WTC11 (cell line): Measurements from ENCODE around the gene PPP6C. TPM values are rescaled to one million over a fixed set of nuclear protein-coding genes. Genes with fewer than 3 reads are reported as not detected.
A peak's percentile ranks its signal among the peaks of the same experiment; 100 is the strongest.
"Not testable (repeated sequence)": the region's sequence is repeated elsewhere in the genome, so short reads cannot be mapped to it uniquely, and the experiment has no call there.

Experiments used
- ATAC-seq: fragments of 200-7000 bp; cut with Tn5 transposase; 2 replicates; pipeline ENCODE4 v1.10.0; 2021; ENCODE audit warnings: mild to moderate bottlenecking, moderate library complexity
- CTCF ChIA-PET: fragments of 300-600 bp; sonication (Branson Sonifier 250); formaldehyde crosslinking; loops from one replicate; lab custom pipeline; 2021; ENCODE audit warnings: antibody characterized with exemption; lab: Charles Lee
- POLR2A ChIA-PET: fragments of 350-600 bp; sonication (Branson Sonifier 250); formaldehyde crosslinking; loops from one replicate; lab custom pipeline; 2021; ENCODE audit warnings: antibody characterized with exemption; lab: Charles Lee
- DNase-seq: peaks from one replicate; pipeline ENCODE4 v3.0.0; 2021; ENCODE audit warnings: low spot score
- H3K27ac Mint-ChIP-seq: 2 replicates; pipeline ENCODE4 v1.8.0; 2021; ENCODE audit warnings: mixed read lengths
- H3K27me3 Mint-ChIP-seq: 2 replicates; pipeline ENCODE4 v1.8.0; 2021; ENCODE audit warnings: low read depth, mild to moderate bottlenecking, moderate library complexity, mixed read lengths
- H3K36me3 Mint-ChIP-seq: 2 replicates; pipeline ENCODE4 v1.8.0; 2021; ENCODE audit warnings: mixed read lengths
- H3K4me1 Mint-ChIP-seq: 2 replicates; pipeline ENCODE4 v1.8.0; 2022; ENCODE audit warnings: mixed read lengths
- H3K4me3 Mint-ChIP-seq: 2 replicates; pipeline ENCODE4 v1.8.0; 2021; ENCODE audit warnings: mild to moderate bottlenecking, moderate library complexity, mixed read lengths
- H3K9me3 Mint-ChIP-seq: 2 replicates; pipeline ENCODE4 v1.8.0; 2021; ENCODE audit warnings: mixed read lengths
- ATF1 ChIP-seq: sonication (generic); formaldehyde crosslinking; IDR thresholded peaks from 2 replicates; pipeline ENCODE4 v1.8.1; 2023; ENCODE audit warnings: mild to moderate bottlenecking, moderate library complexity, missing genetic modification reagents
- ATF6 ChIP-seq: sonication (generic); formaldehyde crosslinking; IDR thresholded peaks from 2 replicates; pipeline ENCODE4 v1.8.1; 2023; ENCODE audit warnings: mild to moderate bottlenecking, missing genetic modification reagents
- CBFB ChIP-seq: sonication (generic); formaldehyde crosslinking; IDR thresholded peaks from 2 replicates; pipeline ENCODE4 v1.8.1; 2022; ENCODE audit warnings: mild to moderate bottlenecking, low read depth, missing genetic modification reagents
- CDX4 ChIP-seq: fragments of 250-450 bp; sonication (Bioruptor Pico); IDR thresholded peaks from 2 replicates; pipeline ENCODE4 v1.9.0; 2021; ENCODE audit warnings: moderate library complexity, mild to moderate bottlenecking, inconsistent platforms, borderline replicate concordance
- FOXP4 ChIP-seq: sonication (generic); formaldehyde crosslinking; IDR thresholded peaks from 2 replicates; pipeline ENCODE4 v1.8.0; 2022; ENCODE audit warnings: mild to moderate bottlenecking, missing genetic modification reagents
- GABPB1 ChIP-seq: sonication (generic); formaldehyde crosslinking; IDR thresholded peaks from 2 replicates; pipeline ENCODE4 v1.8.1; 2023; ENCODE audit warnings: mild to moderate bottlenecking, missing genetic modification reagents
- HMGA2 ChIP-seq: fragments of 250-450 bp; sonication (Bioruptor Pico); IDR thresholded peaks from 2 replicates; pipeline ENCODE4 v1.4.0; 2021; ENCODE audit warnings: mild to moderate bottlenecking, moderate library complexity
- NFE2L1 ChIP-seq: sonication (generic); formaldehyde crosslinking; IDR thresholded peaks from 2 replicates; pipeline ENCODE4 v1.8.1; 2023; ENCODE audit warnings: missing genetic modification reagents
- NFYB ChIP-seq: sonication (generic); formaldehyde crosslinking; conservative IDR thresholded peaks from 2 replicates; pipeline ENCODE4 v1.8.0; 2022; ENCODE audit warnings: low read depth, missing genetic modification reagents
- PRDM15 ChIP-seq: sonication (generic); formaldehyde crosslinking; IDR thresholded peaks from 2 replicates; pipeline ENCODE4 v1.8.0; 2022; ENCODE audit warnings: missing genetic modification reagents
- SMAD4 ChIP-seq: sonication (generic); formaldehyde crosslinking; IDR thresholded peaks from 2 replicates; pipeline ENCODE4 v1.8.0; 2022; ENCODE audit warnings: mild to moderate bottlenecking, missing genetic modification reagents
- USF2 ChIP-seq: sonication (generic); formaldehyde crosslinking; IDR thresholded peaks from 2 replicates; pipeline ENCODE4 v1.8.1; 2023; ENCODE audit warnings: mild to moderate bottlenecking, missing genetic modification reagents, moderate library complexity
- ZBTB21 ChIP-seq: sonication (generic); formaldehyde crosslinking; IDR thresholded peaks from 2 replicates; pipeline ENCODE4 v1.8.1; 2023; ENCODE audit warnings: mild to moderate bottlenecking, missing genetic modification reagents, borderline replicate concordance
- ZNF121 ChIP-seq: sonication (generic); formaldehyde crosslinking; IDR thresholded peaks from 2 replicates; pipeline ENCODE4 v1.8.0; 2023; ENCODE audit warnings: missing genetic modification reagents
- ZNF317 ChIP-seq: sonication (generic); formaldehyde crosslinking; IDR thresholded peaks from 2 replicates; pipeline ENCODE4 v1.8.1; 2023; ENCODE audit warnings: low read depth, mild to moderate bottlenecking, moderate library complexity, missing genetic modification reagents, borderline replicate concordance
- ZNF512 ChIP-seq: sonication (generic); formaldehyde crosslinking; IDR thresholded peaks from 2 replicates; pipeline ENCODE4 v1.8.1; 2022; ENCODE audit warnings: missing genetic modification reagents, borderline replicate concordance
- total RNA-seq: library from RNA; stranded (reverse); gene quantifications from 3 replicates; pipeline ENCODE4 v1.2.3, GENCODE V29; 2021

The PPP6C gene
- total RNA-seq, 1 experiment from 2014 or later: 40.9 TPM

GRCh38 chr9:125227761-125228160 lies 38.2 kb upstream of the PPP6C start:
- H3K27me3 Mint-ChIP-seq: no peaks in the 10 kb centered on the region
- no peaks in the 10 kb centered on the region for H3K9me3 Mint-ChIP-seq
- ATAC-seq (no peak), DNase-seq (no peak)
- ChIA-PET POLR2A (no interaction called here), CTCF (interaction anchor here (1.5 kb wide), 1 partner anchor 27 kb away, joined by 3 read pairs; no protein-coding TSS in a partner anchor)
- no peak overlapping the region for H3K27ac Mint-ChIP-seq
- no peak overlapping the region for H3K4me3 Mint-ChIP-seq
- peaks cover 6% of the 10 kb centered on the region for H3K36me3 Mint-ChIP-seq
- TF ChIP-seq CDX4: no peak
- TF ChIP-seq HMGA2 (CRISPR knock-in tag): no peak
- no peaks in the 10 kb centered on the region for H3K4me1 Mint-ChIP-seq

- TF ChIP-seq ZNF121: peak; percentile 64
- TF ChIP-seq, all 79 proteins: peak for 1; not testable (repeated sequence) for 78
These were observed 35.3 kb upstream of the PPP6C start for GRCh38 chr9:125224858-125225257.

GRCh38 chr9:125218621-125219020 lies 29.0 kb upstream of the PPP6C start:
- Mint-ChIP-seq H3K27ac (peak overlapping the region; percentile 44; the same call in 1 of the 2 replicates), H3K9me3 (no peaks in the 10 kb centered on the region), H3K4me3 (no peak overlapping the region), H3K4me1 (no peaks in the 10 kb centered on the region), H3K36me3 (peaks cover 25% of the 10 kb centered on the region), H3K27me3 (no peaks in the 10 kb centered on the region)
- DNase-seq (no peak), ATAC-seq (no peak)
- TF ChIP-seq ATF1 (CRISPR knock-in tag) (no peak), NFYB (CRISPR knock-in tag) (no peak), NFE2L1 (CRISPR knock-in tag) (no peak), USF2 (CRISPR knock-in tag) (no peak), SMAD4 (CRISPR knock-in tag) (no peak), ZBTB21 (no peak), FOXP4 (no peak), PRDM15 (no peak)
- ChIA-PET CTCF (interaction anchor here (0.6 to 1.0 kb wide), 2 partner anchors 37 to 44 kb away, joined by 3 to 4 read pairs; no protein-coding TSS in a partner anchor), POLR2A (interaction anchor here (0.7 kb wide), 1 partner anchor 22 kb away, joined by 3 read pairs; the partner anchor contains the start of gene HSPA5)

More at GRCh38 chr9:125224858-125225257, 35.3 kb upstream of the PPP6C start:
- H3K27ac Mint-ChIP-seq, H3K9me3 Mint-ChIP-seq, CTCF ChIA-PET, H3K27me3 Mint-ChIP-seq, H3K4me3 Mint-ChIP-seq, DNase-seq, H3K4me1 Mint-ChIP-seq, ATAC-seq, H3K36me3 Mint-ChIP-seq: not testable (repeated sequence)
- POLR2A ChIA-PET: interaction anchor here (1.1 kb wide), 1 partner anchor 16 kb away, joined by 4 read pairs; the partner anchor contains the start of gene HSPA5

GRCh38 chr9:125214186-125214585 lies 24.6 kb upstream of the PPP6C start:
- Mint-ChIP-seq H3K9me3 (no peaks in the 10 kb centered on the region), H3K4me1 (no peaks in the 10 kb centered on the region), H3K36me3 (peaks cover 37% of the 10 kb centered on the region), H3K27ac (no peak overlapping the region), H3K4me3 (no peak overlapping the region), H3K27me3 (no peaks in the 10 kb centered on the region)
- POLR2A ChIA-PET: no interaction called here
- DNase-seq (no peak), ATAC-seq (no peak)
- CTCF ChIA-PET: no interaction called here
- TF ChIP-seq CBFB (CRISPR knock-in tag) (no peak), ZNF317 (no peak), ZNF512 (CRISPR knock-in tag) (no peak), GABPB1 (no peak), ATF6 (CRISPR knock-in tag) (no peak)
